Prostate gland (tissue), 2 donors: ENCODE data around the gene EIF4EBP3.

Source experiments
- POLR2A ChIP-seq: fragments of 450-650 bp; IDR thresholded peaks from one replicate; pipeline ENCODE4 v1.6.1; 2016; ENCODE audit warnings: antibody characterized with exemption, mild to moderate bottlenecking
- TF ChIP-seq, protein P1 (sequence below), 4 experiments: fragments of 200-600 bp in 2 of 4; fragments of 450-650 bp in 2 of 4; sonication (generic) in 2 of 4; IDR thresholded peaks; 1 replicate in 3 of 4; 2 replicates in 1 of 4; pipeline ENCODE4 v1.5.1; 2016 to 2019; ENCODE audit warnings: antibody characterized with exemption in 4 of 4, mild to moderate bottlenecking in 2 of 4, moderate library complexity in 2 of 4

DNA sequence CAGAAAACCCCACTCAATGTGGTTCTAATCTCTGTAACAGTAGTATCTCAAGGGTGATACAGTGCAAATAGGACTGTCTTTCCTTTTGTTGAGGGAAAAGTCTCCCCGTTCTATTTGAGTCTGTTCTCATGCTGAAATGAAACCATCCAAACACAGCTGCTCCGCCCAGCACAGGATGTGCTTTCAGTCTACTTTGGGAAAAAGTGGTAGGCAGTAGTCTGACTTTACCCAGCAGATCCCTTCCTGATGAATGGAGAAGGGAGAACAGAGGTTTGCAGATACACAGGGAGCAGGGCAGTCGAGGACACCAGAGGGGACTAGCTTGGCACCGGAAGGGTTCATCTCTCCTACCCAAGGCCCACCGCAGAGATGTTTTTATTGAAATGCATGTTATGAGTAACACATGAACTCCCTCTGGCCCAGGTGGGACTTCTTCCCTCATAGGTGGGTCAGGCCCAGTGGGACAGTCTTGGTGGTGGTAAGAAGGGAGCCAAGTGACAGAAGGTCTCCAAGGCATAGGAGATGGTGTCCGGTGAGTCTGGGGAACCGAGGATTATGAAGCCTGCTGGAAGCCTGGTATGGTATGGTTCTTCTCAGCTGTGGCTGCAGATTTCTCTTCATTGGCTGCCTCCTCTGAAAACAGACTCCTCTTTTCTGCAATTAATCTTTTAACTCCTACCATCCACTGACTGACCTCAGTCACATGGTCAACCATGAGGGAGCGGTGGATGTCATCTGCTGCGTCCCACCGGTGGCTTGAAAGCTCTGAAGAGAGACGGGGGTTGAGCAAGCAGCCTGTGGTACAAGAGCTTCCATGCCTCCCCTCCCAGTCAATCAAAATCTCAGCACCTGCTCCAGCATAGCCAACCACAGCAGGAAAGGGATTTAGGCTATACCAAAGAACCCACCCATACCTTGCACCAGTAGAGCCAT, 3.0 kb downstream of the EIF4EBP3 start:
- no peak for TF ChIP-seq POLR2A
- TF ChIP-seq, protein P1, sequence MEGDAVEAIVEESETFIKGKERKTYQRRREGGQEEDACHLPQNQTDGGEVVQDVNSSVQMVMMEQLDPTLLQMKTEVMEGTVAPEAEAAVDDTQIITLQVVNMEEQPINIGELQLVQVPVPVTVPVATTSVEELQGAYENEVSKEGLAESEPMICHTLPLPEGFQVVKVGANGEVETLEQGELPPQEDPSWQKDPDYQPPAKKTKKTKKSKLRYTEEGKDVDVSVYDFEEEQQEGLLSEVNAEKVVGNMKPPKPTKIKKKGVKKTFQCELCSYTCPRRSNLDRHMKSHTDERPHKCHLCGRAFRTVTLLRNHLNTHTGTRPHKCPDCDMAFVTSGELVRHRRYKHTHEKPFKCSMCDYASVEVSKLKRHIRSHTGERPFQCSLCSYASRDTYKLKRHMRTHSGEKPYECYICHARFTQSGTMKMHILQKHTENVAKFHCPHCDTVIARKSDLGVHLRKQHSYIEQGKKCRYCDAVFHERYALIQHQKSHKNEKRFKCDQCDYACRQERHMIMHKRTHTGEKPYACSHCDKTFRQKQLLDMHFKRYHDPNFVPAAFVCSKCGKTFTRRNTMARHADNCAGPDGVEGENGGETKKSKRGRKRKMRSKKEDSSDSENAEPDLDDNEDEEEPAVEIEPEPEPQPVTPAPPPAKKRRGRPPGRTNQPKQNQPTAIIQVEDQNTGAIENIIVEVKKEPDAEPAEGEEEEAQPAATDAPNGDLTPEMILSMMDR (IDR thresholded peaks at IDR 0.05) = no peak
